NCI-H2029 treated with DMSO at 0.1 percent for 48 hours (cell line): ENCODE data around the gene GHR.

Experiments
- DNase-seq: peaks from one replicate; lab custom pipeline; 2025; lab: John Stamatoyannopoulos, UW

Gene GHR

DNA sequence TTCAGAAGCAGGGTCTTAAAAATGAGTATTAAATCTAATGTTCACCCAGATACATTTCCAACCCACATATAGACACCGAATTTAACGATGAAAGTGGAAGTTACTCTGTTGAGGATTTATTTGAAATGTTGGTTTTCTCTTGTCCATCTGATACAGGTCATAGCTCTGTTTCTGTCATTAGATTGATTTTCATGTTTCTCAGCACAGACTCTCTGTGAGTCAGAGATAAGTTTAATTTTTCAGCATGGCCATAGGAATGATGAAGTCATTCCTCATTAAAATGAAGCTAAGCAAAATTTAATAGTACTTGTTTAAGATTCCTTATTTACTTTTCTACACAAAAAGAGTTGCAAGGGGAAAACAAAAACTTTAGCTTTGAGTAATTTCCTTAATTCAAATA is 38.8 kb downstream of the GHR start:
- DNase-seq, result no peak

DNA sequence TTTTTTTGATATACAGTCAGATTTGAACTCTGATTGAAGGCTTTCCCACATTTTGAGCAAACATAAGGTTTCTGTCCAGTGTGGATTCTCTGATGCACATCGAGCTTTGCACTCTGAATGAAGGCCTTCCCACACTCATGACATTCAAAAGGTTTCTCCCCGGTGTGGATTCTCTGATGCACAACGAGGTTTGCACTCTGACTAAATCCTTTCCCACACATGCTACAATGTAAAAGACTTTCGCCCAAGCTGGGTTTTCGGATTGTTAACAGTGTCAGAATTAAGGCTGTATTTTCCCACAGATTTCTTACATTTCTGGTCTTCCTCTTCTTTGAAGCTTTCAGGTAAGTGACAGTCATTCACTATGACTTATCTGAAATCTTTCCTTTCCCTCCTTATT is 44.3 kb downstream of the GHR start:
- DNase-seq, result no peak

DNA sequence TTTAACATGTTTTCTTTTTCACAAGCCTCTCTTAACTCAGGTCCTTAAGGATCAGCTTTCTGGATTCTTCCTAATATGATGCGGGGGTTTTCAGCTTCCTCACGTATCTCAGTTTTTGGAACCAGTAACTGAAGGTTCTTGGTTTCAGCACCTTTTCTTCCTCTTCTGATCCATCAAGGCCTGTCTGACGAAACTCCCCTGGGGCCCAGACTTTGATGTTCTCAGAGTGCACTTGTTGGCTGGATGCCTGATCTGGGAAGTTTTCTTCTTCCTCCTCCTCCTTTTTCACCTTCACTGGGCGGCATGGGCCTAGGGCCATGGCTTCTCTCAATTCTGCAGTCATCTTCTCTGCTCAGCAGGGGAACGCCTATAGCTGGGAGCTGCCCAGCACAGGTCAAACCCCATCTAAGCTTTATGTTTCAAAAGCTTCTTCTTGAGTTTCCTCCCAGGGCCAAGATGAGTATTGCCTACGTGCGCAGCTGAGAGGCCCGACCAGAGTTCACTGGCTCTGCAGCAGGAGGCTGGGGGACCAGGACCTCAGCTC is 44.8 kb downstream of the GHR start:
- DNase-seq, result no peak

DNA sequence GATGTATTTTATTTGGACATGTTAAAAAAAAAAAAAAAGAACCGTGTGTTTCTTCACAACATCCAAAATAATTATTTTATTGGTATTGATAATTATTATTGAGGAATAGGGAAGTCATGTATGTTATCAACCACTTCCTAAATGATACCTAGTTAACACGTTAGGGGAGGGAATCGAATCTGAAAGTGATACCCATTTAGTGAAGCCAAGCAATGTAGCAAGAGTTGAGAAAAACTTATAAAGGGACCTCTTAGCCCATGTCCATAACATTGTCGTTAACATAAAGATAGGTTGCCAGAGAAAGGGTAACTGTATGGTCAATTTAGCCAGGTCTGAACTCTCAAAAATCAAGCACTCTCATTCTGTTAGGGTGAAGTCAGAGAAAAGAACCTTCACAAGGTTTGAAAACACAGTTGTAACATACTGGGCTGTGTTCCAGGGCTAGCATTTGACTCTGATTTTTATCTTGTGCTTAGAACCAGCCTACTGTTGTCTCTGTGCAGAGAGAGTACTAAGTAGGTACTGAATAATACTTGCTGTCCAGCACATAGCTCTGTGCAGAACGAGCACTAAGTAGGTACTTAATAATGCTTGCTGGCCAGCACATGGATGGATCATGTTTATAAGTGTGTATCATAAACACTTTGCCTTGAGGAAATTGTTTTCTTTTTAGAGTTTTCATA is 60.4 kb downstream of the GHR start:
- DNase-seq, result no peak

- DNase-seq, result no peak
Observed at GRCh38 chr5:42487077-42487476, 63.8 kb downstream of the GHR start.

DNA sequence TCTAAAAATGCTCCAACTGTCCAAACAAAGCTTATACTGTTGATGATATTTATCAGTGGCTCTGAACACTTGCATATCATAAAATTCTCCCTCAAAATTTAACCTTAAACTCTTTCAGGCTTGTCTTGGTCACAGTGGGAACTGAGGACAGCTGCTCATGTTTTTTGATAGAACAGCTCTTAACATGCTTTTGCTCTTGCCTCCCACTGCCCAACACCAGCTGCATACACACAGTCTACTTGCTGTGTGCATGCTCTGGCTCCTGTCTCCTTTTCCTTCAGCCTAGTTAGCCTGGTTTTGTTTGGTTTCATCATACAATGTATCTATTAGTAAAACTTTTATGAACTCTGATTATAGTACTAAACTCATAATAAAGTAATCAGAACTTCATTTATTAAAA is 64.6 kb downstream of the GHR start:
- no peak for DNase-seq

GRCh38 chr5:42490831-42491230 is 67.6 kb downstream of the GHR start:
- DNase-seq, result no peak

DNA sequence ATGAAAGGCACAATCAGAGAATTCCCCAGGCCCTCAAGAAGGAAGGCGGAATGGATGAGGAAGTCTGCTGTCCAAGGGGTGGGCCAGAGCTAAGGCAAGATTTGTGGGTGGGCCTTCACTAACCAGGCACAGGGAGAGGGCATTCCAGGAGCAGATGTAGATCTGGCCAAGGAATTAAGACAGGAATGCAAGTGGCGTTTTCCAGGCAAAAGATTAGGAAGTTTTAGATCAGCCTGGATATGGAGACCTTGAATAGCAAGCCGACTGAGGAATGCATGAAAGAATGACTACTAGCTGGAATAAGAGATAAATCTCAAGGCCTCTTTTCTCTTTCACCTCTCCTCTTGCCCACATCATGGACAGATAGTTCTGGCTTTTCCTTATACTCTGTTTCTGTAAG is 68.5 kb downstream of the GHR start:
- DNase-seq, result no peak

- DNase-seq, result no peak
Observed at GRCh38 chr5:42492974-42493373, 69.7 kb downstream of the GHR start.

DNA sequence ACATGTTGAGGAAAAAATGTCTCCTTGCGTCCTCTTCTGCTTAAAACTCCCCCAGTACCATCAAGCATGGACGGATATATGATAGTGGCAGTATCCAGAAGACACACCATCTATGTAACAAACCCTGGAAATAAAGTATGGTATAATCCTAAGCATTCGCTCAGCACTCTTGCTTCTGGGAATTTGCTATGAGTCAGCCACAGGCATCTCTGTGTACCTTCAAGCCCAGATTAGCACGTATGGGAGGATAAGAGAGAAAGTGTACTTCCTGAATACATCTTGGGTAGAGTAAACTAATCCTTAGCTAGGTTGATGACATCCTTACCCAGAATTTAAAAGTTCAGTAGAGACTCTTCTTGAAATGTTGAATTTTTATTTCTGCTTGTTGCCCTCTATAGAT is 71.2 kb downstream of the GHR start:
- no peak for DNase-seq

GRCh38 chr5:42495914-42496313 is 72.7 kb downstream of the GHR start:
- DNase-seq, result no peak

- DNase-seq, result no peak
Observed at GRCh38 chr5:42496397-42497156, 73.3 kb downstream of the GHR start.

- DNase-seq, result no peak
Observed at GRCh38 chr5:42498000-42498399, 74.8 kb downstream of the GHR start.

GRCh38 chr5:42499016-42499415 is 75.8 kb downstream of the GHR start:
- no peak for DNase-seq

GRCh38 chr5:42500003-42500599 is 76.9 kb downstream of the GHR start:
- no peak for DNase-seq

GRCh38 chr5:42502613-42503470 is 79.6 kb downstream of the GHR start:
- no peak for DNase-seq

DNA sequence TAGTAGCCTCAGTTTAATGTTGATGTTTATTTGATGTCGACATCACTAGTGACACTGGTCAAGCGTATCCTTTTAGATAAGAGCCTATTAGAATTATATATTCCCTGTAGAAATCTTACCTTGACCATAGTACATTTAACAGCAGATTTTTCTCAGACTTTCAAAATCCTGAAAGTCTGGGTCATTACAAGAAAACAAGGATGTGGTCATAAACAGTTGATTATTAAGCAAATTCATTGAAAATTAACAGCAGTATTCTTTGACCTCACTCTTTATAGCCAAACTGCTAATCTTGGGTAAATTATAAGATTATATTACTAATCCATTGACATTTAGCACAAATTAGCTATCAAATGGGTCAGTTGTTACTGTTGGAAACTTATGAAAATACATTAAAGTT is 83.4 kb downstream of the GHR start:
- DNase-seq, result no peak

DNA sequence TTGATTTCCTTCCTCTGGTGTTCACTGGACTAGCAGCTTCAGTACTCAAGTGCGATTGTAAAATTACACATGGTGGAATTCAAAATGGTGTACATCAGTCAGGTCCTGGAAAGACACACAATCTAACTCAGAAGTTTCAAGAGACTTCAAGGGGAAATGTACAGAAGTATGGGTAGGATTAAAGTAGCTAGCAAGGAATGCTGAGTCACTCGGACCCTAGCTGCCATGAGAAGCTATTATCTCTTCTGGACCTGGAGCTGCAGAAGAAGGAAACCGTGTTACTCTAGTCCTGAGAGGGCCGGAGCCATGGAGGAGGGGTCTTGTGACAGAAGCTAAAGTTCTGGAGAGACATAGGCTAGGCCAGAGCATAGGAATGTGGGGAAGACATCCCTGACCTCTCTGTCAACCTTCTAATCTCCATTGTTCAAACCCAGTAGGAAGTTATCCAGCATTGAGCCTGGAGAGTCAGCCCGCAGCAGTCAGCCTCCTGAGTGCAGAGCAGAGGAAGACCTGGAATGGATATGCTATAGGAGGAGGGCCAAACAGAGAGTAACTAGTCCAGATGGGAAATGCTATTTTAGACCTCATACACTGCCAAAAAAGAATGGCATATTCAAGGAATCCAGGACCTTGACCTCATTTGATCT is 84.3 kb downstream of the GHR start:
- DNase-seq, result no peak

GRCh38 chr5:42513246-42513645 is 90.0 kb downstream of the GHR start:
- no peak for DNase-seq

DNA sequence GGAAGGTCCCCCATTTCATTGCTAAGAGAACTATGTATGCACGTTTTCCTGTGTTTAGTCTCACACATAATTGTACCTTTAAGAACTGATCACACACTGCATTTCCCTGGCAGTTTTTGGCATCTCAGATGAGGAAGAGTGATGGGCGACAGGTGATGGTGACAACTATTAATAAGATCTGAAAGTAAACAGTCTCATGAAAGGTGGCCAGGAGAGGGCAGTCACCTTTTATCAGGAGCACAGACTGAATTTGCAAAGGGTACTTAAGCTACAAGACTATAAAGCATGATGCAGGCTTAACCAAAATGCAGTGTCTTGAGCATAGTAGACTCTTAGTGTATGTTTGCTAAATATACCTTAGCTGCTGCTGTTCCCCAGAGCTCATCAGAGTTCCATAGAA is 91.5 kb downstream of the GHR start:
- DNase-seq, result no peak

DNA sequence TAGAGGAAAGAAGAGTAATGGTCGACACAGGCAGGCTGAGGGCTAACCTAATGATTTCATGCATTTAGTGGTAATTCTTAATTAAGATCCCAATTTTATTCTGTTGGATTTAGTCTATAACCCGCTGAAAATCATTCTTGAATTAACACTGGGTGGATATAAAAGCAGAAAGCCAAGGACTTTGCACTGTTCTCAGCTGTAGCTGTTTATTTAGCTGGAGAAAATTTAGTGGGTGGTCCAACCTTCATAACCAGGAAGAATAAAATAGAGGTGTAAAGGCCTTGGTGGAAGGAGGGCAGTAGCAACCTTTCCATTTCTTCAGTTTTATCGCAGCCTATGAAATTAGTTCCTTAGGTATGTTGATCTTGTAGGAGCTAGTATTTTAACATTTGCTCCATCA is 92.3 kb downstream of the GHR start:
- no peak for DNase-seq
